Endodermal cell (in vitro differentiated cells): Measurements from ENCODE around the gene CACHD1. TPM values are rescaled to one million over a fixed set of nuclear protein-coding genes. Genes with fewer than 3 reads are reported as not detected.
A peak's percentile ranks its signal among the peaks of the same experiment; 100 is the strongest.

Experiments used
- DNase-seq: peaks from one replicate; pipeline ENCODE4 v3.0.0-alpha.2; 2017
- H3K27ac ChIP-seq: 2 replicates; pipeline ENCODE4 v1.5.1; 2013; ENCODE audit warnings: mild to moderate bottlenecking, low read depth, low read length, moderate library complexity
- H3K27me3 ChIP-seq: 2 replicates; pipeline ENCODE4 v1.6.1; 2013; ENCODE audit warnings: mild to moderate bottlenecking, low read length, moderate library complexity; ENCODE audit not compliant: insufficient read depth, control insufficient read depth, poor library complexity, severe bottlenecking
- H3K36me3 ChIP-seq: 2 replicates; pipeline ENCODE4 v1.7.0; 2013; ENCODE audit warnings: mild to moderate bottlenecking, low read length, moderate library complexity; ENCODE audit not compliant: control insufficient read depth, insufficient read depth
- H3K4me1 ChIP-seq: one replicate; pipeline ENCODE4 v1.7.0; 2013; ENCODE audit warnings: low read length; ENCODE audit not compliant: control insufficient read depth, insufficient read depth
- H3K4me3 ChIP-seq: 2 replicates; pipeline ENCODE4 v1.5.1; 2013; ENCODE audit warnings: mild to moderate bottlenecking, low read length, moderate library complexity
- H3K9ac ChIP-seq: 2 replicates; pipeline ENCODE4 v1.6.1; 2013; ENCODE audit warnings: mild to moderate bottlenecking, low read length, moderate library complexity; ENCODE audit not compliant: poor library complexity, severe bottlenecking; ENCODE audit errors: extremely low read depth
- H3K9me3 ChIP-seq: 2 replicates; pipeline ENCODE4 v1.6.1; 2013; ENCODE audit warnings: mild to moderate bottlenecking, low read length, moderate library complexity; ENCODE audit not compliant: control insufficient read depth
- H3K27ac Mint-ChIP-seq: 2 replicates; pipeline ENCODE4 v1.8.0; 2020; ENCODE audit warnings: mixed read lengths
- H3K27me3 Mint-ChIP-seq: 2 replicates; pipeline ENCODE4 v1.8.0; 2021; ENCODE audit warnings: mild to moderate bottlenecking, mixed read lengths; ENCODE audit not compliant: insufficient read depth
- H3K36me3 Mint-ChIP-seq: 2 replicates; pipeline ENCODE4 v1.8.0; 2020; ENCODE audit warnings: low read depth, mixed read lengths
- H3K4me1 Mint-ChIP-seq: 2 replicates; pipeline ENCODE4 v1.8.0; 2020; ENCODE audit warnings: mixed read lengths
- H3K4me3 Mint-ChIP-seq: 2 replicates; pipeline ENCODE4 v1.8.0; 2020; ENCODE audit warnings: mild to moderate bottlenecking, moderate library complexity, mixed read lengths
- H3K9me3 Mint-ChIP-seq: 2 replicates; pipeline ENCODE4 v1.8.0; 2020; ENCODE audit warnings: mild to moderate bottlenecking, mixed read lengths
- CTCF ChIP-seq: fragments of 200-600 bp; sonication (generic); conservative IDR thresholded peaks from 2 replicates; pipeline ENCODE4 v1.5.0; 2021; ENCODE audit warnings: antibody characterized with exemption, mild to moderate bottlenecking
- WGBS, 2 experiments: methylation state at CpG; one replicate each; pipeline versions ENCODE4 v1.1.5 to v1.1.7; 2013; ENCODE audit warnings: missing lambda C conversion rate in 2 of 2, mixed read lengths in 1 of 2; ENCODE audit not compliant: insufficient coverage in 1 of 2, insufficient read length in 1 of 2; 5-methylcytosine and 5-hydroxymethylcytosine counted together
- total RNA-seq, 2 donors: library from RNA; stranded (reverse); fragmentation: NEBNext Ultra II Directional in 1 of 2; extraction: Animal tissue kit (Norgen Biotek cat#: 25700) in 1 of 2; gene quantifications; 2 replicates in 1 of 2; 3 replicates in 1 of 2; pipeline ENCODE4 v1.2.1, GENCODE V29; 2021

CACHD1 gene
- total RNA-seq, 2 donors from 2014 or later, result 29.2 to 40.7 TPM

GRCh38 chr1:64553285-64553684, 83.4 kb downstream of the CACHD1 start:
- no peaks in the 10 kb centered on the region for H3K27me3 Mint-ChIP-seq

GRCh38 chr1:64555947-64556346, 86.0 kb downstream of the CACHD1 start:
- no peak for DNase-seq
- Histone ChIP-seq H3K27ac (no peak overlapping the region), H3K4me1 (no peaks in the 10 kb centered on the region), H3K36me3 (peaks cover 45% of the 10 kb centered on the region), H3K4me3 (no peak overlapping the region), H3K27me3 (no peaks in the 10 kb centered on the region), H3K9ac (no peak overlapping the region), H3K9me3 (peaks cover 14% of the 10 kb centered on the region)
- H3K36me3 Mint-ChIP-seq, result peaks cover 48% of the 10 kb centered on the region
- H3K27me3 Mint-ChIP-seq, result no peaks in the 10 kb centered on the region
- peaks cover 5% of the 10 kb centered on the region for H3K4me1 Mint-ChIP-seq
- WGBS, 2 experiments, result 90% methylated on average over 1 of the region's 1 CpG; no CpG with 5 or more reads in 1 of the 2 experiments
- H3K4me3 Mint-ChIP-seq, result no peak overlapping the region
- no peak for TF ChIP-seq CTCF
- H3K9me3 Mint-ChIP-seq, result peaks cover 2% of the 10 kb centered on the region
- H3K27ac Mint-ChIP-seq, result no peak overlapping the region

More at GRCh38 chr1:64553285-64553684, 83.4 kb downstream of the CACHD1 start:
- peak; percentile 42 for TF ChIP-seq CTCF
- Mint-ChIP-seq H3K4me3 (no peak overlapping the region), H3K4me1 (peaks cover 18% of the 10 kb centered on the region), H3K36me3 (peaks cover 28% of the 10 kb centered on the region), H3K27ac (no peak overlapping the region), H3K9me3 (no peaks in the 10 kb centered on the region)
- DNase-seq, result no peak
- no peaks in the 10 kb centered on the region for H3K4me1 ChIP-seq
- WGBS, 2 experiments, result 90 to 100% methylated on average over 1 to 2 of the region's 4 CpGs
- H3K4me3 ChIP-seq, result no peak overlapping the region
- H3K9ac ChIP-seq, result no peak overlapping the region
- H3K27me3 ChIP-seq, result no peaks in the 10 kb centered on the region
- no peak overlapping the region for H3K27ac ChIP-seq
- peaks cover 19% of the 10 kb centered on the region for H3K36me3 ChIP-seq
- peaks cover 4% of the 10 kb centered on the region for H3K9me3 ChIP-seq

- Mint-ChIP-seq H3K27me3 (no peaks in the 10 kb centered on the region), H3K4me1 (peaks cover 39% of the 10 kb centered on the region), H3K9me3 (peaks cover 12% of the 10 kb centered on the region), H3K4me3 (no peak overlapping the region), H3K36me3 (peaks cover 36% of the 10 kb centered on the region), H3K27ac (no peak overlapping the region)
- peaks cover 31% of the 10 kb centered on the region for H3K36me3 ChIP-seq
- no peaks in the 10 kb centered on the region for H3K27me3 ChIP-seq
- H3K4me3 ChIP-seq, result peak overlapping the region; percentile 55
- H3K9ac ChIP-seq, result no peak overlapping the region
- no peak for DNase-seq
- no peak overlapping the region for H3K27ac ChIP-seq
- peaks cover 34% of the 10 kb centered on the region for H3K9me3 ChIP-seq
- WGBS, 2 experiments, result 100% methylated on average over 1 to 2 of the region's 2 CpGs
- no peak for TF ChIP-seq CTCF
- H3K4me1 ChIP-seq, result peaks cover 20% of the 10 kb centered on the region
These were observed 92.1 kb downstream of the CACHD1 start for GRCh38 chr1:64561993-64562392.
